Measurements from ENCODE around the gene KLHDC4.
"Not testable (repeated sequence)": the region's sequence is repeated elsewhere in the genome, so short reads cannot be mapped to it uniquely, and the experiment has no call there.

Gene KLHDC4

GRCh38 chr16:87744750-87745514 is 20.9 kb downstream of the KLHDC4 start:
- FAIRE-seq: no peak

GRCh38 chr16:87742781-87743490 is 22.9 kb downstream of the KLHDC4 start:
- FAIRE-seq: no peak

More at GRCh38 chr16:87744750-87745514, 20.9 kb downstream of the KLHDC4 start:
- DNase-seq (ENCODE audit: insufficient read length, low spot score): no peak

DNA sequence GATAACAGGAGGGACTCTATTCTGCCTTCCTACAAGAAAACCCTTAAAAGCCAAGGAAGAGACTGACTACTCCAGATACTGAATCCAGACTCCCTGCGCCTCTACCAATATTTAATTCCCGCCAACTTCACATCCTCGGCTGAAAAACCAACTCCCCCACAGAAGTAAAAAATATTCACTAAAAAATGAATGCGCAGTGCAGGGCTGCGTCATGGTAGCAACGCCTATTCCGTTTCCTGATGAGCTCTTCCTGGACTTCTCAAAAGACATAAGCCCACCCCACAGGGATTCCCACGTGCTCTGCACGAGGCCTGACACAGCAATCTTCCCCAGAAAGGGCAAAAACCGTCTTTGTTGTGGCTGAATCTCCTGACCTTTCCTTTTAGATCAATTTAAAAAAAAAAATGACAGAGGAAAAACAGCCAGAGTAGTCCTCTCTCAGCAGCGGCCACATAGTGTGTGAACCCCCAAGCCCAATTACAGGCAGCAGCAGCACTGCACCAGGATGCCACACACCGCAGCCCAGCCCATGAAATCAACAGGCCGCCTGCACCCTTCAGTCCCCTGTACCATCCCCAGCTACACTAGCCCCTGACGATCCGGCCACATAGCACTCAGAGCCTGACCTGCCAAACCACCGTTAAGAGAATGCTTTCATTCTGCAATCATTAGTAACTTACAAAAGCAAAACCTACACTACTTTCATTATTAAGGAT is 23.9 kb downstream of the KLHDC4 start:
- FAIRE-seq: no peak

More at GRCh38 chr16:87742781-87743490, 22.9 kb downstream of the KLHDC4 start:
- DNase-seq (ENCODE audit: insufficient read length, low spot score): no peak

GRCh38 chr16:87740909-87741424 is 24.8 kb downstream of the KLHDC4 start:
- DNase-seq (ENCODE audit: insufficient read length, low spot score): no peak
- FAIRE-seq: no peak

More for the DNA sequence above, 23.9 kb downstream of the KLHDC4 start:
- no peak for DNase-seq (ENCODE audit: insufficient read length, low spot score)

DNA sequence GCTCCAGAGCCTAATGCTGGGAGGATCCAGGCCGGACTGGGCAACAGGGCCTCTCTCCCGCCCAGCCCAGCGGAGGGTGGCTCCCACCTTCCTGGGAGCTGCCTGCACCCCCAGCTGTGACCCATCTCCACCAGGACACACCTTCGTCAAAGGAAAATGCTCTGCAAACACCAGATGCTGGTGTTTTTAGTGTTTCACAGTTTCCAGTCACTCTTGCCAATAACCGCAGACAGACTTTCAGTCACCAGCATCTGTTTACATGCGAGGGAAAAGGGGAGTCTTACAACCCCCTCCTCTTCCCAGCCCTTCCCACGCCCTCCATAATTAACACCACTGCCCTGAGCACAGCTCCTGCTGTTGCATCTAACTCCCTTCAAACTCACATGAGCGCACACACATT is 25.3 kb downstream of the KLHDC4 start:
- no peak for DNase-seq (ENCODE audit: insufficient read length, low spot score)
- no peak for FAIRE-seq

GRCh38 chr16:87739801-87740200 is 26.0 kb downstream of the KLHDC4 start:
- DNase-seq (ENCODE audit: insufficient read length, low spot score) (no peak), FAIRE-seq (no peak)

DNA sequence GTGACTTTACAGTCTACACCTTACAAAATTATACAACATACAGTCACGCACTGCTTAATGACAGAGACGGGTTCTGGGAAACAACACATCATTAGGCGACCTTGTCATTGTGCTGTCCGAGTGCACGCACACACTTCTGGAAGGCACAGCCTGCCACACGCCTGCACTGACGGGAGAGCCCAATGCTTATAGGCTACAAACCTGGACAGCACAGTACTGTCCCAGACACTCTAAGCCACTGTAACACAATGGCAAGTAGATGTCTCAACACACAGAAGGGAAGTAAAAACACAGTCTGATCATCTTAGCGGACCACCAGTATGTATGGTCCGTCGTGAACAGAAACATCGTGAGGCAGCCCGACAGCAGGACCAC is 29.8 kb downstream of the KLHDC4 start:
- FAIRE-seq (no peak), DNase-seq (ENCODE audit: insufficient read length, low spot score) (no peak)

GRCh38 chr16:87735270-87736007 is 30.3 kb downstream of the KLHDC4 start:
- FAIRE-seq (no peak), DNase-seq (ENCODE audit: insufficient read length, low spot score) (no peak)

DNA sequence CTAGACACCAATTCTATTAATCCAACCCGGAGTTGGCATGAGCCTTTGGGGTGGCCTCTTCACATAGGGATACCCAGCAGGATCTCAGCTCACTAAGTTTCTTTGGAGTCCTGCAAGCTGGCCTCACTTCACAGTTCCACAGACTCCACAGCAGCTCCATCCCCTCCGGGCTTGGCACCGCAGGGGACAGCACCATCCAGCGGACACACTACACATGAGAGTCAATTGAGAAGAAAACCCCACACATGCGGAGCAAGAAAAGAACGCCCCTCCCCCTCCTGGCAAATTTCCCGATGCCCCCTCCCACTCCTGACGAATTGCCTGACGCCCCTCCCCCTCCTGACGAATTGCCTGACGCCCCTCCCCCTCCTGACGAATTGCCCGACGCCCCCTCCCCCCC is 31.1 kb downstream of the KLHDC4 start:
- no peak for DNase-seq (ENCODE audit: insufficient read length, low spot score)
- FAIRE-seq: no peak

DNA sequence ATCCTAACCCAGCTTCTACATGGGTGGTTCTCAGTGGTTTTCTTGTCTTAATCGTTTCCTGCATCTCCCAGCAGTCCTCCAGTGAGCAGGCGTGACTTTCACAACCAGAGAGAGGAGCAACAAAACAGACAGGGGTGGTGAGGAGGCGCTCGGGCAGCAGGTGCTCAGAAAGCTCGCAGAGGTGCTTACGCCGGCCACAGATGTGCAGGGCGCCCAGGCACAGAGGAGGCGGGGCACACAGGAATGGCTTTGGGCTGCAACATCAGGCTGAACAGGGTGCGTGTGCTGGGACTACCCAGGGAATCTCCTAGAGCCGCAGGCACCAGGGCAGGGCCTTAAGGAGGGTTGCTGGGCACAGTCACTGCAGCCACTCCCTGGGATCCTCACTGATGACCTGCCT is 32.6 kb downstream of the KLHDC4 start:
- FAIRE-seq (no peak), DNase-seq (ENCODE audit: insufficient read length, low spot score) (no peak)

DNA sequence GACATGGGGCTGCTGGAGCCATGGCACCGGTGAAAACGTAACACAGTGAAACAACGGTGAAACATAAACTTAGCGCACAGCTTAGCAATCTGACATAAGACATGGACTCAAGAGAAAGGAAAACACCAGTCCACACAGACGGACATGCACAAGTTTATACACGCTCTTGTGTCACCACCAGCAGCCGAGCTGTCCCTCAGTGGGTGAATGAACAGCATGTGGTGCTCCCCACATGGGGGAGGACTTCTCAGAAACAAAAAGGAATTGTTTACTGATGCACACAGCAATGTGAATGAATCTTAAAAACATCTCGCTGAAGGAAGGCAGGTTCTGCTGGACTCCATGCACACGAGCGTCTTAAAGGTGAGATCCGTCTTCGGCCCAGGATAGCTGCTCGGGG is 34.2 kb downstream of the KLHDC4 start:
- no peak for FAIRE-seq
- DNase-seq (ENCODE audit: insufficient read length, low spot score): no peak

- no peak for FAIRE-seq
Observed at GRCh38 chr16:87729266-87729954, 36.4 kb downstream of the KLHDC4 start.

DNA sequence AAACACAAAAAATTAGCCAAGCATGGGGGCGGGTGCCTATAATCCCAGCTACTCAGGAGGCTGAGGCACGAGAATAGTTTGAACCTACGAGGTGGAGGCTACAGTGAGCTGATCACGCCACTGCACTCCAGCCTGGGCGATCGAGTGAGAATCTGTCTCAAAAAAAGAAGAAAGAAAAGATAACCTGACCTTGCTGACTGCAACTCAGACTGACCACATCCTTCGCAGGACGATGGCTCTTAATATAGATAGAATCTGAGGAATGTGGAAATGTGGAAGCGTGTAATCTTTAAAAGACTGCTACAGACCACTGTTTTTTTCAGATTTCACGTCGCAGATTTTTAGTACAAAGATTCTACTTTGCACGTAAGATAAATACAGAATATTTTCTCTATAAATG is 37.8 kb downstream of the KLHDC4 start:
- no peak for FAIRE-seq
- DNase-seq (ENCODE audit: insufficient read length, low spot score): no peak

More at GRCh38 chr16:87729266-87729954, 36.4 kb downstream of the KLHDC4 start:
- no peak for DNase-seq (ENCODE audit: insufficient read length, low spot score)

- no peak for DNase-seq (ENCODE audit: insufficient read length, low spot score)
- no peak for FAIRE-seq
Observed at GRCh38 chr16:87727346-87727745, 38.4 kb downstream of the KLHDC4 start.

- not testable (repeated sequence) for DNase-seq (ENCODE audit: insufficient read length, low spot score); FAIRE-seq
Observed at GRCh38 chr16:87726577-87726976, 39.2 kb downstream of the KLHDC4 start.

- DNase-seq (ENCODE audit: insufficient read length, low spot score): no peak
- FAIRE-seq: no peak
Observed at GRCh38 chr16:87725596-87726235, 40.1 kb downstream of the KLHDC4 start.

GRCh38 chr16:87724490-87725291 is 41.1 kb downstream of the KLHDC4 start:
- peak; percentile 63 for FAIRE-seq

DNA sequence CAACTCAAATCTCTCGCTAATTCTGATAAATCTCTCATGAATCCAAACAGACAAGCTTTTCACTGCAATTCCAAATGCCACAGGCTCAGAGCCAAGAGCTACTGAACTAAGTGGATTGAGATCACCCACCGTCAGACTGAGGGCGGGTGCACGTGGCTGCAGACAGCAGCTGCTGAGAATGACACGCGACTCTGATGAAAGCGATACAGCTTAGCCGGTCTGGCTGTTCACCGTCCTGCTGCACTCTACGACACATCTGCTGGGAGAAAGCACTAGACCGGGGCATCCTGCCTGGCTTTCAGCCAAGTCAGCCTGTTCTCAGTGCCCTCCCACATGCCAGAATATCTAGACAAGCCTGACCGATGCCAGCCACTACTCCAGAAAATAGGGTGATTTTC is 42.6 kb downstream of the KLHDC4 start:
- peak; percentile 70 for DNase-seq (ENCODE audit: insufficient read length, low spot score)
- peak; percentile 64 for FAIRE-seq

More at GRCh38 chr16:87724490-87725291, 41.1 kb downstream of the KLHDC4 start:
- DNase-seq (ENCODE audit: insufficient read length, low spot score): no peak

All from GM19239 (cell line).